Measurements from ENCODE around the gene ROBO3. TPM values are rescaled to one million over a fixed set of nuclear protein-coding genes. Genes with fewer than 3 reads are reported as not detected.

Gene ROBO3
- total RNA-seq, 6 experiments from 2014 or later: 1.9 to 3.3 (median 2.6) TPM

DNA sequence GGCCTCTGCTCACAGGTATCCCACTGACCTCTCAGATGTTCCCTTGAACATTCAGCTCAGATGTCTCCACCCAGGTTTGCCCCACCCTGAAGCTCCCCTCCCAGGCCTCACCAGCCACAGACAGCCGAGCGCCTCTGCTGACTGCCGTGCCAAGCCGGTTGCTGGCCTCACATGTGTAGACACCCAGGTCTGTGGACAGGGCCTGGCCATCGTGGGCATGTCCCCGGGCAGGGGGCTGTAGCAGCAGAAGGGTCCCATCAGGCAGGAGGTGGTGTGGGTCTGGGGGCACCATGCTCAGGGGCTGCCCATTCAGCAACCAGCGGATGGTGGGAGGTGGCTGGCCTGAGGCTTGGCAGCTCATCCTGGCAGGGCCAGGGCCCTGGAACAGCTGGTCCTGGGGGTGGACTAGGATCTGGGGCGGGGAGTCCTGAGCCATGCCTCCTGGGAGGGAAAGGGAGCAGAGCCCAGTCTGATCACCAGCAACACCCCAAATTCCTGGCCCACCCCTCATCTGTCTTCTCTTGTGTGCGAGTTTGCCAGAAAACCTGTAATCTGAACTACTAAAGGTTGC, 31.7 kb downstream of the ROBO3 start:
- Mint-ChIP-seq H3K9me3 (no peaks in the 10 kb centered on the region), H3K36me3 (ENCODE audit: low read depth) (no peaks in the 10 kb centered on the region), H3K27me3 (ENCODE audit: insufficient read depth) (peaks cover 2% of the 10 kb centered on the region), H3K4me3 (no peak overlapping the region), H3K4me1 (ENCODE audit: low read depth) (peaks cover 68% of the 10 kb centered on the region), H3K27ac (peak overlapping the region; percentile 98)
- DNase-seq: no peak
- TF ChIP-seq, protein P1, sequence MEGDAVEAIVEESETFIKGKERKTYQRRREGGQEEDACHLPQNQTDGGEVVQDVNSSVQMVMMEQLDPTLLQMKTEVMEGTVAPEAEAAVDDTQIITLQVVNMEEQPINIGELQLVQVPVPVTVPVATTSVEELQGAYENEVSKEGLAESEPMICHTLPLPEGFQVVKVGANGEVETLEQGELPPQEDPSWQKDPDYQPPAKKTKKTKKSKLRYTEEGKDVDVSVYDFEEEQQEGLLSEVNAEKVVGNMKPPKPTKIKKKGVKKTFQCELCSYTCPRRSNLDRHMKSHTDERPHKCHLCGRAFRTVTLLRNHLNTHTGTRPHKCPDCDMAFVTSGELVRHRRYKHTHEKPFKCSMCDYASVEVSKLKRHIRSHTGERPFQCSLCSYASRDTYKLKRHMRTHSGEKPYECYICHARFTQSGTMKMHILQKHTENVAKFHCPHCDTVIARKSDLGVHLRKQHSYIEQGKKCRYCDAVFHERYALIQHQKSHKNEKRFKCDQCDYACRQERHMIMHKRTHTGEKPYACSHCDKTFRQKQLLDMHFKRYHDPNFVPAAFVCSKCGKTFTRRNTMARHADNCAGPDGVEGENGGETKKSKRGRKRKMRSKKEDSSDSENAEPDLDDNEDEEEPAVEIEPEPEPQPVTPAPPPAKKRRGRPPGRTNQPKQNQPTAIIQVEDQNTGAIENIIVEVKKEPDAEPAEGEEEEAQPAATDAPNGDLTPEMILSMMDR (IDR thresholded peaks at IDR 0.05): no peak

DNA sequence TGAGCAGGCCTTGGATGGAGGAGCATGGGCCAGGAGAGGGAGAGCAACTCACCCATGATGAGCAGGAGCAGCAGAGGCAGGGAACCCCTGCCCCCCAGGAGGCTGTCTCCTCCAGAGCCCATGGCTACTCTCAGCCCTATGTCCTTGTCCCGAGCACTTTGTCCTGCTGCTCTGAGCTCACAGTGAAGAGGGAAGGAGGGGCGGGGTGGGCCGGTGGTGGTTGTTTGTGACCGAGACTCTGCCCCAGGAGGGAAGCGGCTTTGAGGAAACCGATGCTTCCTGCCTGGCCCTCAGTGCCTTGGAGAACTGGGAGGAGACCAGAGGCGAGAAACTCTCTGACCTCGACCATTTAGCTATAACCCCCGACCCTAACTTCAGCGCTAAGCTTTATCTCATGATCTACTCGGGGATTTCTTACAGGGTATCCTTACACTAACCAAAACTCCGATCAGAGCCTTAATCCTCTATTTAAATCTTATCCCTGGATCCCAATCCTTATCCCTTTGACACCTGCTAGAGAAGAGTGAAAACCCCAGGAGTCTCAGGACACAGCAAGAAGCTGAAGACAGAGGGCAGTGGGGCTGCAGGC, 32.5 kb downstream of the ROBO3 start, which contains the start of gene ROBO4:
TSS of gene ROBO4 (minus strand) at position 192 of the 589 bp plus-strand sequence. CDS start at position 122, 70 bp downstream.
- H3K4me3 Mint-ChIP-seq: peak within 1 kb of the TSS; percentile 46
- peaks cover 2% of the 10 kb centered on the region for H3K27me3 Mint-ChIP-seq (ENCODE audit: insufficient read depth)
- TF ChIP-seq, protein P1 (IDR thresholded peaks at IDR 0.05): no peak
- DNase-seq: no peak
- peaks cover 72% of the 10 kb centered on the region for H3K4me1 Mint-ChIP-seq (ENCODE audit: low read depth)
- H3K9me3 Mint-ChIP-seq: no peaks in the 10 kb centered on the region
- H3K36me3 Mint-ChIP-seq (ENCODE audit: low read depth): no peaks in the 10 kb centered on the region
- peak within 1 kb of the TSS; percentile 98 for H3K27ac Mint-ChIP-seq

DNA sequence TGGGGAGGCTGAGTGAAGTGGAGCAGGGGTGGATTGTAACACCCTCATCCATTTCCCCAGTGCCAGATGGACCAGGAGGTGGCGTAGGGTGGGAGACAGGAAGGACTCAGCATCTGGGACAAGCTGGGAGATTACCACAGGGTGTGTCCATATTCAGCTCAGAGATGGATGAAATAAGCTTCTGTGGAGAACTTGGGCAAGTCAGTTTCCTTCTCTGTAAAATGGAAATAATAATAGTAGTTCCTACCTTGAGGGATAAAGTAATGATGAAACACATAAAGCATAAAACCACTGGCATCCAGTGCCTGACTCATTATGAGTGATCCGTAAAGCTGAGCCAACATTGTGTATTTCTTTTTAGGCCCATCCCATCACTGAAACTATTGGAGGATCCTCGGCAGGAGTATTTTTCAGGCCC, 33.0 kb downstream of the ROBO3 start:
- H3K9me3 Mint-ChIP-seq: no peaks in the 10 kb centered on the region
- H3K27ac Mint-ChIP-seq: peak overlapping the region; percentile 98
- DNase-seq: peak; percentile 91
- peaks cover 2% of the 10 kb centered on the region for H3K27me3 Mint-ChIP-seq (ENCODE audit: insufficient read depth)
- TF ChIP-seq, protein P1 (IDR thresholded peaks at IDR 0.05): peak; percentile 52
- H3K4me1 Mint-ChIP-seq (ENCODE audit: low read depth): peaks cover 77% of the 10 kb centered on the region
- H3K4me3 Mint-ChIP-seq: peak overlapping the region; percentile 46
- H3K36me3 Mint-ChIP-seq (ENCODE audit: low read depth): no peaks in the 10 kb centered on the region

DNA sequence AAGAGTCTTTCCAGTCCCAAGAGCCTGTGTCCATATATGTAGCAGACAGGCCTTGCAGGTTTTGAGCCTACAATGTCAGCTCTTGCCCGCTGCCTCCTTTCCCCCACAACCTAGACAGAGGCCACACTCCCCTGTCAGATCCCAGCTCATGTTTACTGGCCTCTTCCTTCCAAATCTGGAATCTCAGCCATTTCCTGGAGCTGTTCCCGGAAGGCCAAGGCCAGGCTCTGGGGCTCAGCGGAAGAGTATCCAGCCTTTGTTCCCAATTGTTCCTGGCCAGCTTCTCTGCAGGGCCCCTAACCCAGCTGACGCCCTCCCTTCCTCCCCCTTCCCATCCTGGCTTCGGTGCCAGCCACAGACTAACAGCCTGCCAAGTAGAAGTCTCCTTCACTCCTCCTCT, 33.5 kb downstream of the ROBO3 start:
- DNase-seq: no peak
- peak overlapping the region; percentile 46 for H3K4me3 Mint-ChIP-seq
- peaks cover 79% of the 10 kb centered on the region for H3K4me1 Mint-ChIP-seq (ENCODE audit: low read depth)
- no peaks in the 10 kb centered on the region for H3K36me3 Mint-ChIP-seq (ENCODE audit: low read depth)
- peaks cover 2% of the 10 kb centered on the region for H3K27me3 Mint-ChIP-seq (ENCODE audit: insufficient read depth)
- H3K27ac Mint-ChIP-seq: peak overlapping the region; percentile 98
- H3K9me3 Mint-ChIP-seq: no peaks in the 10 kb centered on the region
- TF ChIP-seq, protein P1 (IDR thresholded peaks at IDR 0.05): no peak

DNA sequence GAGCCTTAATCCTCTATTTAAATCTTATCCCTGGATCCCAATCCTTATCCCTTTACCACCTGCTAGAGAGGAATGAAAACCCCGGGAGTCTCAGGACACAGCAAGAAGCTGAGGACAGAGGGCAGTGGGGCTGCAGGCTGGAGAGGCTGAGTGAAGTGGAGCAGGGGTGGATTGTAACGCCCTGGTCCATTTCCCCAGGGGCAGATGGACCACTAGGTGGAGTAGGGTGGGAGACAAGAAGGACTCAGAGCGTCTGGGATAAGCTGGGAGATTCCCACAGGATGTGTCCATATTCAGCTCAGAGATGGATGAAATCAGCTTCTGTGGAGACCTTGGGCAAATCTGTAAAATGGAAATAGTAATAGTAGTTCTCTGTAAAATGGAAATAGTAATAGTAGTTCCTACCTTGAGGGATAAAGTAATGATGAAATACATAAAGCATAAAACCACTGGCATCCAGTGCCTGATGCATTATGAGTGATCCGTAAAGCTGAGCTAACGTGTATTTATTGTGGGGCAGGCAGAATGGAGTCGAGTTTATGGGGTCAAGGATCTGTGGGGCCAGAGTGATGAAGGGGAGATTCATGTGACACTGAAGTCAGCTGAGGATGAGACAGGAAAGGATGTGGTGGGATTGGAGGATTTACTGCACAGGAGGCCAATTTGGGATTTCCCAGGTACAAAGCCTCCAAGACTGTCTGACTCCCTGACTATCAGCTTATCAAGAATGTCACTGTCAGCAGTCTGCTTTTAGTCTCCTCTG, 34.3 kb downstream of the ROBO3 start:
- Mint-ChIP-seq H3K27me3 (ENCODE audit: insufficient read depth) (peaks cover 2% of the 10 kb centered on the region), H3K4me1 (ENCODE audit: low read depth) (peaks cover 75% of the 10 kb centered on the region), H3K36me3 (ENCODE audit: low read depth) (no peaks in the 10 kb centered on the region), H3K9me3 (no peaks in the 10 kb centered on the region), H3K4me3 (peak overlapping the region; percentile 15), H3K27ac (peak overlapping the region; percentile 98)
- TF ChIP-seq, protein P1 (IDR thresholded peaks at IDR 0.05): peak; percentile 61
- DNase-seq: no peak

Data from HFFc6 (cell line).